Activated CD4-positive, alpha-beta T cell treated with anti-CD3 and anti-CD28 coated beads, Interleukin-2, amount 10 ng/mL, durations not matched to agents 24 days and 14 days (primary cell): ENCODE results near the gene MLIP. TPM values are rescaled to one million over a fixed set of nuclear protein-coding genes. Genes with fewer than 3 reads are reported as not detected.
"Not testable (repeated sequence)": the region's sequence is repeated elsewhere in the genome, so short reads cannot be mapped to it uniquely, and the experiment has no call there.

Experiments
- DNase-seq: peaks from one replicate; pipeline ENCODE4 v3.0.0; 2022
- H3K27ac Mint-ChIP-seq: one replicate; pipeline ENCODE4 v1.8.0; 2022; ENCODE audit warnings: mild to moderate bottlenecking, mixed read lengths
- H3K27me3 Mint-ChIP-seq: one replicate; pipeline ENCODE4 v1.8.0; 2022; ENCODE audit warnings: mixed read lengths
- H3K36me3 Mint-ChIP-seq: one replicate; pipeline ENCODE4 v1.8.0; 2022; ENCODE audit warnings: low read depth, mild to moderate bottlenecking, mixed read lengths
- H3K4me1 Mint-ChIP-seq: one replicate; pipeline ENCODE4 v1.8.0; 2021; ENCODE audit warnings: mixed read lengths
- H3K4me3 Mint-ChIP-seq: one replicate; pipeline ENCODE4 v1.8.0; 2022; ENCODE audit warnings: mild to moderate bottlenecking, moderate library complexity, mixed read lengths
- H3K9me3 Mint-ChIP-seq: one replicate; pipeline ENCODE4 v1.8.0; 2021; ENCODE audit warnings: mixed read lengths
- intact Hi-C: fragments of 100-400 bp; cut with micrococcal nuclease; formaldehyde crosslinking; loops from one replicate; pipeline ENCODE4 v1.15.1; 2023
- total RNA-seq: library from RNA; stranded (reverse); gene quantifications from 2 replicates; pipeline ENCODE4 v1.2.3, GENCODE V29; 2022

The MLIP gene
- total RNA-seq, 1 donor from 2014 or later = not detected

DNA sequence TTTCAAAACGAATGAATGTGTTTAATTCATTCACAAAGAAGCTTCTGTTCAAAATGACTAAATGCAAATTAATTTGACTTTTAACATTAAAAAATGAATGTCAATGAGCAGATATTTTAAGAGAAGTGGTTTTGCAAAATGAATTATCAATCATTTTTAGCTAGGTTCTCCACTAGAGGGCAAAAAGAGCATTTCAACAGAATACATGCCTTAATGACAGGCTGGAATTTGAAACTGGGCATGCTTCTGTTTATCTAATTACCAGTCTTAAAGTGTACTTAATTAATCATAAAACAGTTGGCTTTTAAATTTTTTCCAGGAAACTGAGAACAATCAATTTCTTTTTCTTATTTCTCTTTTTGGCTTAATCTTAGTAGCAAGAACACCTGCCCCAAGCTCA is 133.2 kb downstream of the MLIP start:
- Mint-ChIP-seq H3K4me1 (no peaks in the 10 kb centered on the region), H3K27me3 (no peaks in the 10 kb centered on the region)

DNA sequence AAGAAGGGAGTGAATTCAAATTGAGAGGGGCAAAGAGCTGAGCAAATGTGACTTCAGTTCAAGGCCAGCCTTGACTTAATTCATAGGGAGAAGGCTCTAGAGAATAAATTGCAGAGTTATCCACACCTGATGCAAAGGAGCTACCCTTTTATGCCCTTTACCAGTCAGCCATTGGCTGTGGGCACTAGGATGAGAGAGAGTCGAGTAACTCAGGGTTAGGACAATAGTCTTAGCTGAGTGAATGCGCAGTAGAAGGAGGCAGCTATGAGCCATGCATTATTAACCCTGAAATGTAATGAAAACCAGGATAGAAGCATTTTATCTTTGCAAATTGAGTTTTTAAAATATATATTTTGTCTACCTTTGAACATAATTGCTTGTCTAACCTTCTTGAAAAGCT is 134.0 kb downstream of the MLIP start:
- no peak overlapping the region for H3K27ac Mint-ChIP-seq
- no peaks in the 10 kb centered on the region for H3K27me3 Mint-ChIP-seq
- H3K4me1 Mint-ChIP-seq = no peaks in the 10 kb centered on the region
- intact Hi-C loops = no loop called here
- no peaks in the 10 kb centered on the region for H3K9me3 Mint-ChIP-seq
- no peak for DNase-seq
- no peaks in the 10 kb centered on the region for H3K36me3 Mint-ChIP-seq
- H3K4me3 Mint-ChIP-seq = no peak overlapping the region

More for the DNA sequence above, 133.2 kb downstream of the MLIP start:
- Mint-ChIP-seq H3K36me3 (no peaks in the 10 kb centered on the region), H3K9me3 (no peaks in the 10 kb centered on the region), H3K4me3 (no peak overlapping the region), H3K27ac (no peak overlapping the region)
- intact Hi-C loops = no loop called here
- no peak for DNase-seq

DNA sequence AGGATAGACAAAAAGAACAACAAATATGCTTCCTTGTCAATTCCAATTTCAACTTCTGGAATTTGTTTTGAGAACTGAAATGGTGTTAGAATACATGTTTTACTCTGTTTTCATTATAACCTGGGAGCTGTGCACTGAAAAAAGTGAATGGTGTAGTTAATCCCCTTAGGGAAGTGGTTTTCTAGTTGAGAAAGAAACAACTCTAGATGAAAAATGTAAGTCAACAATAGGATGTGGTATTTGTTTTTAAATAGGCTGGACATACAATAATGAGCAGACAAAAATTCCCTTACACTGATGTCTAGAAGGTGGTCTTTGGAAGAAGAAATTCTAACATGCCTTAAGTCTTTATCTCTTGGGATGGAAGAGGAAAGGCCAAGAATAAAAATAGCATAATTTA is 137.1 kb downstream of the MLIP start:
- H3K36me3 Mint-ChIP-seq = no peaks in the 10 kb centered on the region
- no peaks in the 10 kb centered on the region for H3K27me3 Mint-ChIP-seq
- H3K4me1 Mint-ChIP-seq = no peaks in the 10 kb centered on the region
- DNase-seq = no peak
- H3K4me3 Mint-ChIP-seq = no peak overlapping the region
- no peaks in the 10 kb centered on the region for H3K9me3 Mint-ChIP-seq
- intact Hi-C loops = no loop called here
- H3K27ac Mint-ChIP-seq = no peak overlapping the region

DNA sequence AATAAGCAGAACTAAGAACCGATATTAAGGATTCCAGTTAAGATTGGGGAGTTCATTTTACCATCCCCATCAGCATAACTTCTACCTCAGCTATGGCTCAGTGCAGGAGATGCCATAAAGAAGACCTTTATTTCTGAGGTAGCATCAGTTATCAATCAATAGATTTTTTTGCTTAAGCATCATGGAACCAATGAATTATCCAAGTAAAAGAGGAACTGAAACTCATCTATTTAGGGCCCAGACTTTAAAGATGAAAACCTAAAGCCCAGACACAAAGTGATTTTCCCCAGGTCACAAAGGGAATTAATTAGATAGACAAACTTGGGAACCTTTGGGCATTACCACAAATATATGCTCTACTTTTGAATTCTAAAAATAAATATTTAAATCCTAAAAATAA is 137.8 kb downstream of the MLIP start:
- H3K9me3 Mint-ChIP-seq = no peaks in the 10 kb centered on the region
- H3K4me1 Mint-ChIP-seq = no peaks in the 10 kb centered on the region
- H3K4me3 Mint-ChIP-seq = no peak overlapping the region
- no peaks in the 10 kb centered on the region for H3K27me3 Mint-ChIP-seq
- no peaks in the 10 kb centered on the region for H3K36me3 Mint-ChIP-seq
- no peak for DNase-seq
- H3K27ac Mint-ChIP-seq = no peak overlapping the region
- intact Hi-C loops = no loop called here

DNA sequence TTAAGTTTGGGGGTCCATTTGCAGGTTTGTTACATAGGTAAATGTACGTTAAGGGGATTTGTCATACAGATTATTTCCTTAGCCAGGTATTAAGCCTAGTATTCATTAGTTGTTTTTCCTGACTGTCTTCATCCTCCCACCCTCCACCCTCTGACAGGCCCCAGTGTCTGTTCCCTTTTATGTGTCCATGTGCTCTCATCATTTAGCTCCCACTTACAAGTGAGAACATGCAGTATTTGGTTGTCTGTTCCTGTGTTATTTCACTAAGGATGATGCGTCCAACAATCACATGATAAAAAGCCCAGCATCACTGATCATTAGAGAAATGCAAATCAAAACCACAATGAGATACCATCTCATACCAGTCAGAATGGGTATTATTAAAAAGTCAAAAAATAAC is 138.6 kb downstream of the MLIP start:
- H3K36me3 Mint-ChIP-seq, H3K27ac Mint-ChIP-seq, H3K4me3 Mint-ChIP-seq, intact Hi-C loops, H3K27me3 Mint-ChIP-seq, H3K9me3 Mint-ChIP-seq, H3K4me1 Mint-ChIP-seq, DNase-seq: not testable (repeated sequence)

DNA sequence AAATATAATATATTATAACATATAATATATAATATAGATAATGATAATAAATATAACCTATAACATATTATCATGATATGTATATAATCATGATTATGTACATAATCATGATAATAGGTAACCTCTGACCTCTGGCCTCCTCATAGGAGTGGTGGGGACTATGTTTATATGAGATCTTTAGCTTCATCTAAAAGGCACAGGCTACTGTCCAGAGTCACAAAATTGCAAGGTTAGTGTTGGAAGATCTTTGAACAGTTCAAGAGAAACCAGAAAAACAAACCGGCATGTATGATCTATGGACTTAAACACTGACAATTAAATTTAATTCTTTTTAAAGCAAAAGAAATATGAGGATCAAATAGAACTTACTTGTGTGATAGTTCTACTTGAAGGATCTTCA is 141.3 kb downstream of the MLIP start:
- intact Hi-C loops = no loop called here
- Mint-ChIP-seq H3K27ac (no peak overlapping the region), H3K27me3 (no peaks in the 10 kb centered on the region), H3K4me1 (no peaks in the 10 kb centered on the region), H3K9me3 (no peaks in the 10 kb centered on the region), H3K36me3 (no peaks in the 10 kb centered on the region), H3K4me3 (no peak overlapping the region)
- no peak for DNase-seq

DNA sequence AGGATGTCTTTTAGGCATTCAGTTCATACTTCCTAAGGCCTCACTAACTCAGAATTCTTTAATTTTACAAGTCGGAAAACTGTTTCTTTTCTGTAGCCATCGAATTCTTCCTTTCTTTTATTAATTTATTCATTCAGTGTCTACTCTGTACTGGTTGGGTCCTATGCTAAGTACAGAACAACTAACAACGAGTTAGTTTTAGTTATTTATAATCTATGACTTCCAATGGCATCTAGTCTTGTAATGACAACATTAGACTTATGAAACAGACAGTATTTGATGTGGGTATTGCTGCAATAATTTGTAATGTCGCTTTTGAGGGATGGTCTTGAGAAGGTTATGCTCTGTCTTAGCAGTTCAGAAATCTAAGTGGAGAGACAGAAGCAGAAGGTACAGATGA is 141.7 kb downstream of the MLIP start:
- no peak overlapping the region for H3K27ac Mint-ChIP-seq
- no peak for DNase-seq
- no peaks in the 10 kb centered on the region for H3K9me3 Mint-ChIP-seq
- H3K4me1 Mint-ChIP-seq = no peaks in the 10 kb centered on the region
- intact Hi-C loops = no loop called here
- no peaks in the 10 kb centered on the region for H3K36me3 Mint-ChIP-seq
- H3K4me3 Mint-ChIP-seq = no peak overlapping the region
- H3K27me3 Mint-ChIP-seq = no peaks in the 10 kb centered on the region

DNA sequence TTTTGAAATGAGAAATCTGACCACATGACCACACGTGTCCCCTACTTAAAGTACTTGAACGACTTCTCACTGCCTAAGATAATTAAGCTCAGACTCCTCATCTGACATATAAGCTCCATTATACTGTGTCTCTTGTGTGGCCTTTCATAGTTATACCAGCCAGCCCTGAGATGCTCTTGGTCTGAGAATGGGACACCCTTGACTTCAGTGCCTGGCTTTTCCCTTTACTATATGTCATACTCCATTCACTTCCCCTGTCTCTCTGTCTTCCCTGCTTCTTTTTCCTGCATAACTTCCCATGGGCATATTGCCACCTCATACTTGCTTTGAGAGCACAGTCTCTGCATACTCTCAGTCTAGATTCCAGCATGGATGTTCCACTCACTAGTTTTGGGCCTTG is 143.6 kb downstream of the MLIP start:
- no peak overlapping the region for H3K27ac Mint-ChIP-seq
- no peaks in the 10 kb centered on the region for H3K4me1 Mint-ChIP-seq
- intact Hi-C loops = no loop called here
- no peaks in the 10 kb centered on the region for H3K9me3 Mint-ChIP-seq
- no peak for DNase-seq
- no peak overlapping the region for H3K4me3 Mint-ChIP-seq
- H3K36me3 Mint-ChIP-seq = no peaks in the 10 kb centered on the region
- no peaks in the 10 kb centered on the region for H3K27me3 Mint-ChIP-seq

DNA sequence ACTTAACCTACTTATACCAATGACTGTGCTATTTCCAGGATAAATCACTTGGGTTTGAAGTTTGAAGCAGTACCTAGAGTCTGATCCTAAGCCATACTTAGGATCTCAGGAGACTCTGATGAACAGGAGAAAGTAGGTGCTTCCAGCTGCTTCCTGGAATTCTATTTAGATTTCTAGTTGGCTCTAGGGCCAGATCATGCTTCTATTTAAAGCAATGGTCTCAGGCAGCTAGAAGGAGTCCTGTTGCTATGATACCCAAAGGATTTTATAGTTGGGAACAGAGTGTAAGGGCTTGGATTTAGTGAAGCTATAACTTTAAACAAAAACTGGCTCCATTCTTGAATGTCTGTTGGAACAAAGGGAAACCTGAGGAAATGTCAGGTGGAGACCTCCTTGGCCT is 144.6 kb downstream of the MLIP start:
- H3K36me3 Mint-ChIP-seq = no peaks in the 10 kb centered on the region
- no peak for DNase-seq
- no peaks in the 10 kb centered on the region for H3K27me3 Mint-ChIP-seq
- no peak overlapping the region for H3K4me3 Mint-ChIP-seq
- no peaks in the 10 kb centered on the region for H3K9me3 Mint-ChIP-seq
- no peak overlapping the region for H3K27ac Mint-ChIP-seq
- intact Hi-C loops = no loop called here
- no peaks in the 10 kb centered on the region for H3K4me1 Mint-ChIP-seq

DNA sequence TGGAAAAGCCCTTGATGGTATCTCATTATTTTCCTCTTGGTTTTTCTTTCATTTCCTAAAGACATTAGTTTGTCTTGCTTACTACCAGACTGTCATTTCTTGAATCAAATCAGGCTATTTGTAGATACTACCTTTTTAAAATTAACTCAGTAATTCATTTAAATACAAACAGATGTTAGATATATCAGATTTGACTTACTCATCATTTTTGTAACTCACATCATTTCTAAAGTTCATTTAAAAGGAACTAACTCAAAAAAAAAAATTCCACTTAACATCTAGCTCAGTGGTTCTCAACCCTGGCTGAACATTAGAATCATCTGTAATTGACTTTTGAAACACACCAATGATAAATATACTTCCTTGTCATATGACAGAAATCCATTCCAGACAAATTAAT is 148.8 kb downstream of the MLIP start:
- Mint-ChIP-seq H3K27ac (no peak overlapping the region), H3K27me3 (no peaks in the 10 kb centered on the region), H3K4me3 (no peak overlapping the region), H3K9me3 (no peaks in the 10 kb centered on the region), H3K4me1 (no peaks in the 10 kb centered on the region), H3K36me3 (no peaks in the 10 kb centered on the region)
- intact Hi-C loops = no loop called here
- DNase-seq = no peak

DNA sequence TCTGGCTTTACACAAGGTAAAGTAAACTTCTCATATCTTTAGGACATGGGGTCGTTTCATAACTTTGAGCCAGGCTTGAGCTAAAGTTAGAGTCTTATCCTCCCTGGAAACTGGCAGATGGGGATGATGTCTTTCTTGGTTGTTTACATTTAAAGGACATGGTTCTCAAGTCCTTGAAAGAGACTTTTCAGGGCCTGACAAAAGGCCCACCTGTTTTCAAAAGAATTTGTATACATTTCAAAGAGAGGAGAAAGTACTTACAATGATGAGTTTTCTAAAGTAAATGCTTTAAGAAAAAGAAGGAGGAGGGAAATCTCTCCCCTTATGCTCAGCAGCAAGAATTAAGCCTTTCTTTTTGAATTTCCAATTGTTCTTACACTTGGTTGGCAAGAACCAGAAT is 151.3 kb downstream of the MLIP start:
- H3K27me3 Mint-ChIP-seq = no peaks in the 10 kb centered on the region
- H3K27ac Mint-ChIP-seq = no peak overlapping the region
- no peaks in the 10 kb centered on the region for H3K36me3 Mint-ChIP-seq
- intact Hi-C loops = no loop called here
- DNase-seq = no peak
- no peaks in the 10 kb centered on the region for H3K9me3 Mint-ChIP-seq
- H3K4me3 Mint-ChIP-seq = no peak overlapping the region
- no peaks in the 10 kb centered on the region for H3K4me1 Mint-ChIP-seq

DNA sequence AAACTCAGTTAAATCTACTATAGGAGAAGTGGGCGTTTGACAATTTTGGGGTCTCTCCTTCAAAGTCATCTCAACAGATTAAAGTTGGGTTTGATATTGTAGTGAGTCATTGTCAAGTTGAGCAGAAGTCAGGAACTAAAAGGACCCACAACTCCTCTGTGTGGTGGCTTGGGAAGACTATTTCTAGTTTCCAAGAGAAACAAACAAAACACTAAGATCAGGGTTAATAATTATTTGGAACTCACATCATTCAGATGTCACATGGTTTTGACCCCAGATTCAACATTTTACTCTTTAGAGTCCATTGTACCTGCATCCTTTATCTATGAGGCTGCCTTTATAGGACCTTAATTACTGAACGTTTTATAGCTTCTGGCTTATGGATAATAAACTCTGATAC is 151.7 kb downstream of the MLIP start:
- no peak overlapping the region for H3K27ac Mint-ChIP-seq
- intact Hi-C loops = no loop called here
- H3K9me3 Mint-ChIP-seq = no peaks in the 10 kb centered on the region
- no peaks in the 10 kb centered on the region for H3K4me1 Mint-ChIP-seq
- no peak overlapping the region for H3K4me3 Mint-ChIP-seq
- H3K27me3 Mint-ChIP-seq = no peaks in the 10 kb centered on the region
- no peak for DNase-seq
- H3K36me3 Mint-ChIP-seq = no peaks in the 10 kb centered on the region

DNA sequence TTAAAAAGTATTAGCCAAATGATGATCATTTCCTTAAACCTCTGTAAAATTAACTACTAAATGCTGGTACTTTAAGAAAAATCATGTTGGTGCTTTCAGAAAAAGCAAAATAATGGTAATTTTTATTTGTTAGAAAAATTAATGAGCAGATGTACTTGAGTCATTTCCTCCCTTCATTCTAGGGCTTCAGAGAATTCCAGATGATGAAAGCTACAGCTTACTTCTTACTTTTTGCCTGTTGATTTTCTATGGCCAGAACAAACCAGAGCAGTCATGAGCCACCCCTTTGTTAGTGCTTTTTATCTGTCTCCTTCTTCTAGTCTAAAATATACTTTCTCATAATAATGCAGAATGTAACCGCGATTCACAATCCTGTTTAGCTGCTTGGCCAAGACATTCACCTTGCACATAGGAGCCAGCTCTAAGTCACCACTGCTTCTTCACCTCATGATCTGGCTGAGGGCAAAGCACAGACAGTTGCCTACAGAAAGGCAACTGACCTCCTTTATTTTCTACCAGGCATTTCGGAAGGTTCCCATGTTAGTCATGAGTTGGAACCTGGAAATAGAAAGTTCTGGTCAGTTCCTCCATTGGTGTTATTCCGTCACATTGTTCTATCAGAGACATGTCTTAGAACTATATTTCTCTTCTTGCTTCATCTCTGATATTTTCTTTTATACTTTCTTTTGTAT is 153.5 kb downstream of the MLIP start:
- intact Hi-C loops = no loop called here

DNA sequence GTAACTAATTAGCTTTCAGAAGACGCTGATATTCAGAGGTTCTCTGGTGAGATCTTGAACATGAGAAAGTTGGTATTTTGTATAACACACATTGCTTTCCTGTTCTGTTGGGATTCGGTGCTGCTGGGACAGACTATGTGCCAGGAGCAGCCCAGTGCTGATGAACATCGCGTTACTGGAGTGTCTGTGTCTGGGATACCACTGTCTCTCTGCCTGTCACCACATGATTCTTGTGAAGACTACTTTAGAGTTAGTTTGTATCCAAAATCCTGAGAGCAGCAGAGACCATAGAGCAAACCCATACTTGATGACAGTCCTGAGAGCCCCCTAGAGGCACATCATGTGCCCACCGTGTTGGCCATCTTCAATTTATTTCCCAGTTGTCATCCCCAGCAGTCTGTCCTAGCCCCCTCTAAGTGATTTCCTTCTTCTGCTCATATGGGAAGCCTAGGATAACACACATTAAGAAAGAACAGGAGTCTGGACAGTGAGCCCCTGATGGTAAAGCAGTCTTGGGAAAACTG is 155.2 kb downstream of the MLIP start:
- Mint-ChIP-seq H3K4me3 (no peak overlapping the region), H3K27me3 (no peaks in the 10 kb centered on the region), H3K4me1 (no peaks in the 10 kb centered on the region), H3K27ac (no peak overlapping the region), H3K36me3 (no peaks in the 10 kb centered on the region), H3K9me3 (no peaks in the 10 kb centered on the region)
- intact Hi-C loops = no loop called here
- DNase-seq = no peak

More for the DNA sequence above, 153.5 kb downstream of the MLIP start:
- H3K27ac Mint-ChIP-seq = no peak overlapping the region
- H3K4me1 Mint-ChIP-seq = no peaks in the 10 kb centered on the region
- H3K27me3 Mint-ChIP-seq = no peaks in the 10 kb centered on the region
- no peaks in the 10 kb centered on the region for H3K9me3 Mint-ChIP-seq
- no peaks in the 10 kb centered on the region for H3K36me3 Mint-ChIP-seq
- H3K4me3 Mint-ChIP-seq = no peak overlapping the region
- no peak for DNase-seq

DNA sequence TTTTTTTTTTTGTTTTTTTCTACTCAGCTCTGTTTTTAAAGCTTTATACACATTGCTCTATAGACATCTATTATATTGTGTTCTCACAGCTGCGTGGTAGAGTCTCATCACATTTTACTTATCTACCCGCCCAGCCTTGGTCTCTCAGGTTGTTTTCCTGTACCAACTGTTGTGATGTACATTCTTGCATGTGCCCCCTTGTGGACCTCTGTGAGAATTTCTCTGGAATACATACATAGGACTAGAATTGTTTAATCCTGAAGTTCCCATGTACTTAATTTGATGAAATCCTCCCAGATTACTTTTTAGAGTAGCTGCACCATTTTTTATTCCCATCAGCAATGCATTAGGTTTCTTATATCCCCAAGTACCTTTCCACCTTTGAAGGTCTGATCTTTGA is 156.6 kb downstream of the MLIP start:
- no peak for DNase-seq
- intact Hi-C loops = no loop called here
- Mint-ChIP-seq H3K4me3 (no peak overlapping the region), H3K27ac (no peak overlapping the region), H3K36me3 (no peaks in the 10 kb centered on the region), H3K4me1 (no peaks in the 10 kb centered on the region), H3K9me3 (no peaks in the 10 kb centered on the region), H3K27me3 (no peaks in the 10 kb centered on the region)
